DOHH2 (cell line): Measurements from ENCODE around the gene NEURL3.

ENCODE experiments used
- H3F3A ChIP-seq: fragments of 200-600 bp; sonication (generic), shearing (Covaris generic); 2 replicates; pipeline ENCODE4 v1.6.0; 2016; ENCODE audit warnings: antibody characterized with exemption, mild to moderate bottlenecking; ENCODE audit not compliant: control insufficient read depth, insufficient read depth
- H3K27ac ChIP-seq: fragments of 200-600 bp; sonication (generic); 2 replicates; pipeline ENCODE4 v1.5.1; 2014; ENCODE audit warnings: low read depth, mild to moderate bottlenecking, low read length, moderate library complexity
- H3K27me3 ChIP-seq: fragments of 200-600 bp; sonication (generic); 2 replicates; pipeline ENCODE4 v1.6.1; 2014; ENCODE audit warnings: mild to moderate bottlenecking, low read length, mixed read lengths; ENCODE audit not compliant: control insufficient read depth
- H3K36me3 ChIP-seq: fragments of 200-600 bp; sonication (generic); 2 replicates; pipeline ENCODE4 v1.6.1; 2014; ENCODE audit warnings: mild to moderate bottlenecking, low read length, moderate library complexity, mixed read lengths; ENCODE audit not compliant: control insufficient read depth
- H3K4me1 ChIP-seq: fragments of 200-600 bp; sonication (generic); 2 replicates; pipeline ENCODE4 v1.6.1; 2014; ENCODE audit warnings: mild to moderate bottlenecking, low read length, mixed read lengths; ENCODE audit not compliant: control insufficient read depth
- H3K4me2 ChIP-seq: fragments of 200-600 bp; sonication (generic); 2 replicates; pipeline ENCODE4 v1.6.0; 2014; ENCODE audit warnings: mild to moderate bottlenecking, low read length, moderate library complexity
- H3K4me3 ChIP-seq: fragments of 200-600 bp; sonication (generic); 2 replicates; pipeline ENCODE4 v1.5.1; 2014; ENCODE audit warnings: mild to moderate bottlenecking, low read length, mixed read lengths
- H3K79me2 ChIP-seq: fragments of 200-600 bp; sonication (generic); 2 replicates; pipeline ENCODE4 v1.6.1; 2014; ENCODE audit warnings: mild to moderate bottlenecking, low read length, mixed read lengths; ENCODE audit not compliant: control insufficient read depth
- H3K9me2 ChIP-seq: fragments of 200-600 bp; sonication (generic); replicated peaks from 2 replicates; pipeline ENCODE4 v1.6.1; 2014; ENCODE audit warnings: mild to moderate bottlenecking, low read length, mixed read lengths; ENCODE audit not compliant: control insufficient read depth
- H3K9me3 ChIP-seq: fragments of 200-600 bp; sonication (generic); 2 replicates; pipeline ENCODE4 v1.6.1; 2014; ENCODE audit warnings: antibody characterized with exemption, low read length, mixed read lengths; ENCODE audit not compliant: control insufficient read depth, insufficient read depth
- H4K20me1 ChIP-seq: fragments of 200-600 bp; sonication (generic); 2 replicates; pipeline ENCODE4 v1.6.0; 2014; ENCODE audit warnings: low read depth, mild to moderate bottlenecking, antibody characterized with exemption, low read length, moderate library complexity; ENCODE audit not compliant: control insufficient read depth, insufficient read depth
- CTCF ChIP-seq: fragments of 200-600 bp; sonication (generic); IDR thresholded peaks from one replicate; pipeline ENCODE4 v1.5.1; 2014; ENCODE audit warnings: antibody characterized with exemption, mild to moderate bottlenecking, low read depth, low read length; ENCODE audit not compliant: poor library complexity, severe bottlenecking
- EZH2phosphoT487 ChIP-seq: fragments of 200-600 bp; sonication (generic); IDR thresholded peaks from 2 replicates; pipeline ENCODE4 v1.6.1; 2017; ENCODE audit warnings: borderline replicate concordance, mild to moderate bottlenecking, antibody characterized with exemption, low read length, moderate library complexity, mixed read lengths

The NEURL3 gene

GRCh38 chr2:96508521-96509113 lies 3.5 kb upstream of the NEURL3 start:
- H3K79me2 ChIP-seq: no peaks in the 10 kb centered on the region
- H3K27me3 ChIP-seq: peaks cover 29% of the 10 kb centered on the region
- no peak overlapping the region for H3K27ac ChIP-seq
- H3F3A ChIP-seq: no peaks in the 10 kb centered on the region
- H3K9me3 ChIP-seq: no peaks in the 10 kb centered on the region
- 0 out of 2 replicates have a peak overlapping the region, but pooled peaks have one; percentile 8 for H3K4me3 ChIP-seq
- peak overlapping the region; percentile 61 for H3K4me2 ChIP-seq
- no peaks in the 10 kb centered on the region for H3K36me3 ChIP-seq
- TF ChIP-seq CTCF: no peak
- no peak for TF ChIP-seq EZH2phosphoT487
- H4K20me1 ChIP-seq: no peaks in the 10 kb centered on the region
- peaks cover 20% of the 10 kb centered on the region for H3K4me1 ChIP-seq
- H3K9me2 ChIP-seq: no peaks in the 10 kb centered on the region

DNA sequence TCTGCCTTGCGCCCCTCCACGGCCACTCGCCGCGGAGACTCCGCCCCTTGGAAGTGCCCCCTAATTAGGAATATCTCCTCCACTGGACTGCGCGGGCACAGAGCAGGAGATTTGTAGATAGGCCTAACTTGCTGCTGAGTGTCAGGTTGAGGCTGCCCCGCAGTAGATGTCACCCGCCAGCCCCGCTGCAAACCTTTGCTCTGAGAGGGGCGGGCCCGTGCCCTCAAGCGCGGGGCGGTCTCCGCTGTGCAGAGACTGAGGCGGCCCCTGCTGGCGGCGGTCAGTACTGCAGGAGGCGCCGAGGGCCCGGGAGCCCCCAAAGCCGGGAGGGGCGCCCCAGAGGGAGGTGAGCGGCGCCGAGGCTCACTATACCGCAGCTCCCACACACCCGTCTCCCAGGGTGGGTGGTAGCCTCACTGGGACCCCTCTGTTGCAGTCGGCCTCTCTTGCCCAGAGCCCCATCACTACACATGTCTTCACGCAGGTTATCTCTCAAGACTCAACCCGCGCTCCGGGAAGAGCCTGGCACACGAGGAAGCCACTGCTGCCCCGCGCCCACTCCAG lies 2.9 kb upstream of the NEURL3 start:
- Histone ChIP-seq H3F3A (no peaks in the 10 kb centered on the region), H4K20me1 (no peaks in the 10 kb centered on the region), H3K79me2 (no peaks in the 10 kb centered on the region), H3K27ac (no peak overlapping the region), H3K9me3 (no peaks in the 10 kb centered on the region), H3K4me3 (0 out of 2 replicates have a peak overlapping the region, but pooled peaks have one; percentile 8), H3K36me3 (no peaks in the 10 kb centered on the region), H3K4me2 (peak overlapping the region; percentile 37), H3K9me2 (no peaks in the 10 kb centered on the region), H3K27me3 (peaks cover 35% of the 10 kb centered on the region), H3K4me1 (peaks cover 20% of the 10 kb centered on the region)
- peak; percentile 88 for TF ChIP-seq CTCF
- no peak for TF ChIP-seq EZH2phosphoT487

DNA sequence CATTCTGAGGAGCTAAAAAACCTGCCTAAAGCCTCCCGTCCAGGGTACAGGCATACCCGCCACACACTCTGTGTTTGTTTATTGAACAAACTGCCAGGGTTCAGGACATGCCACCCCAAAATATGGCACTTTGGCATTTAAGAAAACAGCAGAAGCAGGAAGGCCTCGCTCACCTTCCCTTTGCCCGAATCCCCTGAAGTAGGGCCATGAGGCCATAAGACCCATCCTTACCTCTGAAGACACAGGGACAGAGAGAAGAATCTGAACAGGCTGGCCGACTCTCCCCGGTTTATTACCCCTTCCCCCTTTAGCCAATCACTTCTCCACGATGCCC lies 1.7 kb upstream of the NEURL3 start:
- Histone ChIP-seq H3K27me3 (peaks cover 40% of the 10 kb centered on the region), H3K27ac (no peak overlapping the region), H3K4me3 (no peak overlapping the region), H3K9me3 (no peaks in the 10 kb centered on the region), H3K4me1 (peaks cover 20% of the 10 kb centered on the region), H3K4me2 (no peak overlapping the region), H3K36me3 (no peaks in the 10 kb centered on the region), H3F3A (no peaks in the 10 kb centered on the region), H3K79me2 (no peaks in the 10 kb centered on the region), H3K9me2 (no peaks in the 10 kb centered on the region), H4K20me1 (no peaks in the 10 kb centered on the region)
- TF ChIP-seq EZH2phosphoT487: no peak
- no peak for TF ChIP-seq CTCF
